Muscle layer of colon (tissue), 2 donors: ENCODE results near the gene TNPO3.

Experiments
- H3K27ac ChIP-seq: one replicate; pipeline ENCODE4 v1.7.0; 2013; ENCODE audit warnings: low read depth, mild to moderate bottlenecking, low read length, moderate library complexity
- H3K27me3 ChIP-seq, 2 donors: one replicate each; pipeline ENCODE4 v1.7.0; 2013; ENCODE audit warnings: low read length in 2 of 2, mild to moderate bottlenecking in 2 of 2; ENCODE audit not compliant: insufficient read depth in 2 of 2, control insufficient read depth in 1 of 2
- H3K36me3 ChIP-seq: one replicate; pipeline ENCODE4 v1.7.0; 2013; ENCODE audit warnings: mild to moderate bottlenecking, low read length; ENCODE audit not compliant: insufficient read depth
- H3K4me1 ChIP-seq: one replicate; pipeline ENCODE4 v1.7.0; 2013; ENCODE audit warnings: mild to moderate bottlenecking, low read length; ENCODE audit not compliant: insufficient read depth
- H3K4me3 ChIP-seq, 2 donors: one replicate each; pipeline ENCODE4 v1.7.0; 2013; ENCODE audit warnings: low read length in 2 of 2, low read depth in 1 of 2, mild to moderate bottlenecking in 1 of 2, moderate library complexity in 1 of 2
- H3K9ac ChIP-seq: one replicate; pipeline ENCODE4 v1.7.0; 2013; ENCODE audit warnings: low read length
- H3K9me3 ChIP-seq: one replicate; pipeline ENCODE4 v1.7.0; 2013; ENCODE audit warnings: mild to moderate bottlenecking, low read length
- donor health status: abdominal sarcoma.
- donor health status: Adenocarcinoma of cecum.

The TNPO3 gene

GRCh38 chr7:128906001-128906765, 148.7 kb downstream of the TNPO3 start:
- H3K4me1 ChIP-seq: peaks cover 12% of the 10 kb centered on the region
- no peak overlapping the region for H3K27ac ChIP-seq
- no peaks in the 10 kb centered on the region for H3K9me3 ChIP-seq
- no peak overlapping the region for H3K9ac ChIP-seq
- peaks cover 0 to 30% of the 10 kb centered on the region in 2 donors for H3K27me3 ChIP-seq
- no peaks in the 10 kb centered on the region for H3K36me3 ChIP-seq
- H3K4me3 ChIP-seq: no peak overlapping the region

DNA sequence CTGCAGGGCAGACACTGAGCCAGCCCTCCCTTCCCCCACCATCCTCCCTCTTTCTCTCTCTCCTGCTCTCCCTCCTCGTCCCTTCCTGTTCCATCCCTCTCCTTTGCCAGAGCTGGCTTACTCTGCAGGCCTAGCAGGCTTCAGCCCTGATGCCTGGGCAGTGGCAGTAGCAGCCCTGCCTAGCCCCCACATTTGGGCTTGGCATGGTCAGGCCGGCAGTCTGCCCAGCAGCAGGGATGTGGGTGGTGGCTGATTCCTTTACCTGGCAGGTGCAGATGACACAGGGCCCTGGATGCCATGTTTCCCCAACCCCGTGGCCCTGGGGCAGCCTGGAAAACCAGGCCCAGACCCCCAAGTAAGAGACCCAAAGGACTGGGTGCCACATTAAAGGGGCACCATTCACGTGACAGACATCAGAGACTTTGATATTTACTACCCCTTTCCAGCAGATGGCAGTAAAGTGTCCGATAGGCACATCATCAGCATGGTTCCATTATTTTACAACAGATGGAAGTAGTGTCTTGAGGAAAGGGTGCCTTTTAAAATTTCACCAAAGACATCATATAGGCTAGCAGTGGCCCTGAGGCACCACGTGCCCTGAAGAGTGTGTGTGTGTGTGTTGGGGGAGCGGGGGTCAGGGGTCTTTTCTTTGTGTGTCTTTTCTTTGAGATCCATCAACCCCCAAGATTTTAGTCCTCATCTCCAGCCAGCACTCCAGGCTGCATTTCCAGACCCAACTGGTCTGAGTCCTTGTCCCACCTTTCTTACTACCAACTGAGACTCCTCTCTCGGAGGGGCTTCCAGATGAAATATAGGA, 150.3 kb downstream of the TNPO3 start:
- H3K27me3 ChIP-seq: peaks cover 0 to 17% of the 10 kb centered on the region in 2 donors
- peaks cover 3% of the 10 kb centered on the region for H3K4me1 ChIP-seq
- no peaks in the 10 kb centered on the region for H3K36me3 ChIP-seq
- H3K27ac ChIP-seq: no peak overlapping the region
- no peak overlapping the region for H3K4me3 ChIP-seq
- no peaks in the 10 kb centered on the region for H3K9me3 ChIP-seq
- no peak overlapping the region for H3K9ac ChIP-seq
